ENCODE data around the gene EYS.

DNA sequence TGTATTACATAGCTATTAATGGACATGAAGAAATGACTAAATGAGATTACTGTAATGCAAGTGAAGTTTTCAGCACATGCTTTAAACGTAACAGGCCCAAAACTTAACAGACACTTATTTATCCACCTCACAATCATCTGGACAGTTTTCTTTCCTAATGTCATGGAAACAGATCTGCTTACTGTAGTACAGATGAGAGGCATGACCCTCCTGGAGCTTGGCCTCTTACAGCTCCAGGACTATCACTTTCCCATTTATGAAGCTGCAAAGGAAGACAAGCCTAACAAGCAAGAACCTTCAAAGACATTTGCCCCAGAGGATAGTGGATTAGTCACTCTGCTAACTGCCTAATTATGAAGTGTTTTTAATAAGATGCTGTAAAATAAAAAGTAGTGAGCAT, 1652.2 kb downstream of the EYS start:
- TF ChIP-seq, protein P1, sequence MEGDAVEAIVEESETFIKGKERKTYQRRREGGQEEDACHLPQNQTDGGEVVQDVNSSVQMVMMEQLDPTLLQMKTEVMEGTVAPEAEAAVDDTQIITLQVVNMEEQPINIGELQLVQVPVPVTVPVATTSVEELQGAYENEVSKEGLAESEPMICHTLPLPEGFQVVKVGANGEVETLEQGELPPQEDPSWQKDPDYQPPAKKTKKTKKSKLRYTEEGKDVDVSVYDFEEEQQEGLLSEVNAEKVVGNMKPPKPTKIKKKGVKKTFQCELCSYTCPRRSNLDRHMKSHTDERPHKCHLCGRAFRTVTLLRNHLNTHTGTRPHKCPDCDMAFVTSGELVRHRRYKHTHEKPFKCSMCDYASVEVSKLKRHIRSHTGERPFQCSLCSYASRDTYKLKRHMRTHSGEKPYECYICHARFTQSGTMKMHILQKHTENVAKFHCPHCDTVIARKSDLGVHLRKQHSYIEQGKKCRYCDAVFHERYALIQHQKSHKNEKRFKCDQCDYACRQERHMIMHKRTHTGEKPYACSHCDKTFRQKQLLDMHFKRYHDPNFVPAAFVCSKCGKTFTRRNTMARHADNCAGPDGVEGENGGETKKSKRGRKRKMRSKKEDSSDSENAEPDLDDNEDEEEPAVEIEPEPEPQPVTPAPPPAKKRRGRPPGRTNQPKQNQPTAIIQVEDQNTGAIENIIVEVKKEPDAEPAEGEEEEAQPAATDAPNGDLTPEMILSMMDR (IDR thresholded peaks at IDR 0.05) = no peak
- TF ChIP-seq POLR2A (IDR thresholded peaks at IDR 0.05) = no peak

Measured in breast epithelium (tissue), 3 donors.